GM12878 (cell line): Measurements from ENCODE around the gene ZNF3.

Experiments used
- ATF7 ChIP-seq: fragments of 450-650 bp; IDR thresholded peaks from 2 replicates; pipeline ENCODE4 v1.6.1; 2016; ENCODE audit warnings: low read depth, mild to moderate bottlenecking
- EP300 ChIP-seq, 2 experiments: fragments of 150-350 bp in 1 of 2; IDR thresholded peaks; 2 replicates each; pipeline ENCODE4 v1.6.1; 2011 to 2012; ENCODE audit warnings: low read depth in 2 of 2, low read length in 2 of 2, borderline replicate concordance in 1 of 2, improper control_type of control experiment in 1 of 2, inconsistent platforms in 1 of 2; ENCODE audit not compliant: control insufficient read depth in 1 of 2
- EZH2 ChIP-seq: IDR thresholded peaks from 2 replicates; pipeline ENCODE4 v1.6.1; 2012; ENCODE audit warnings: low read depth, mild to moderate bottlenecking, control low read depth, inconsistent platforms, low read length, borderline replicate concordance; ENCODE audit not compliant: control insufficient read depth
- HDGF ChIP-seq: fragments of 450-650 bp; IDR thresholded peaks from 2 replicates; pipeline ENCODE4 v1.6.1; 2016; ENCODE audit warnings: antibody characterized with exemption
- JUNB ChIP-seq: IDR thresholded peaks from 2 replicates; pipeline ENCODE4 v1.6.1; 2016; ENCODE audit warnings: antibody characterized with exemption, mild to moderate bottlenecking
- KDM1A ChIP-seq: fragments of 200-600 bp; sonication (generic); IDR thresholded peaks from 2 replicates; pipeline ENCODE4 v1.6.1; 2016; ENCODE audit warnings: borderline replicate concordance
- NRF1 ChIP-seq: conservative IDR thresholded peaks from 2 replicates; pipeline ENCODE4 v1.6.1; 2011; ENCODE audit warnings: mild to moderate bottlenecking, low read depth, low read length, improper control_type of control experiment
- POLR2A ChIP-seq: IDR thresholded peaks from 2 replicates; pipeline ENCODE4 v1.6.1; 2011; ENCODE audit warnings: low read depth, mild to moderate bottlenecking, low read length
- POLR2AphosphoS5 ChIP-seq: IDR thresholded peaks from 2 replicates; pipeline ENCODE4 v1.6.1; 2011; ENCODE audit warnings: mild to moderate bottlenecking, low read length, inconsistent platforms
- SMC3 ChIP-seq: IDR thresholded peaks from 2 replicates; pipeline ENCODE4 v1.6.1; 2011; ENCODE audit warnings: low read length, improper control_type of control experiment, borderline replicate concordance
- ZSCAN29 ChIP-seq: fragments of 450-650 bp; IDR thresholded peaks from 2 replicates; pipeline ENCODE4 v1.6.1; 2017; ENCODE audit warnings: mild to moderate bottlenecking, moderate library complexity
- TF ChIP-seq, protein P1 (sequence below), 3 experiments: IDR thresholded peaks in 2 of 3; conservative IDR thresholded peaks in 1 of 3; 2 replicates each; pipeline ENCODE4 v1.5.1; 2011; ENCODE audit warnings: low read depth in 3 of 3, low read length in 3 of 3, mild to moderate bottlenecking in 3 of 3, control low read depth in 2 of 3, moderate library complexity in 2 of 3, inconsistent platforms in 1 of 3, mixed read lengths in 1 of 3; ENCODE audit not compliant: control insufficient read depth in 2 of 3, insufficient read depth in 1 of 3; ENCODE audit errors: extremely low read depth in 1 of 3

DNA sequence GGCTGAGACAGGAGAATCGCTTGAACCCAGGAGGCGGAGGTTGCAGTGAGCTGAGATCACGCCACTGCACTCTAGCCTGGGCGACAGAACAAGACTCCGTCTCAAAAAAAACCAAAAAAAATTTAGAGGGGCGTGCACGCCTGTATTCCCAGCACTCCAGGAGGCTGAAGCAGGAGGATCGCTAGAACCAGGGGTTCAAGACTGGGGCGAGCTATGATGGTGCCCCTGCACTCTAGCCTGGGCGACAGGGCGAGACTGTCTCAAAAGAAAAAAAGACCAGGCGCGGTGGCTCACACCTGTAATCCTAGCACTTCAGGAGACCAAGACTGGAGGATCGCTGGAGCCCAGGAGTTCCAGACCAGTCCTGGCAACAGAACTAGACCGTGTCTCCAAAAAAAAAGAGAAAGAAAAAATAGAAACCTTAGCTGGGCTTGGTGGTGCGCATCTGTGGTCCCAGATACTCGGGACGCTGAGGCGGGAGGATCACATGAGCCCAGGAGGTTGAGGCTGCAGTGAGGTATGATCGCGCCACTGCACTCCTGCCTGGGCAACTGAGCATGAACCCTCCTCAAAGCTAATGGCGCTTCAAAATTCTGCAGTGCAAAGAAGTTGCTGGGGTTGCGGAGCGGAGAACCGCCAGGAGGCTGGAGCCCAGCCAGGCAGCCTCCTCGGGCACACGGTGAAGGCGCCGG, 44.9 kb upstream of the ZNF3 start:
- TF ChIP-seq KDM1A (no peak), JUNB (no peak), ZSCAN29 (no peak), NRF1 (no peak), POLR2A (no peak), SMC3 (0 out of 2 replicates have a peak, but pooled peaks have one; percentile 10), EZH2 (no peak), POLR2AphosphoS5 (no peak), HDGF (no peak), EP300 (IDR thresholded peaks at IDR 0.05; ENCODE audit: borderline replicate concordance in 1 of 2, control insufficient read depth in 1 of 2, low read depth in 2 of 2, low read length in 2 of 2) (no peak), ATF7 (no peak)
- TF ChIP-seq, protein P1, sequence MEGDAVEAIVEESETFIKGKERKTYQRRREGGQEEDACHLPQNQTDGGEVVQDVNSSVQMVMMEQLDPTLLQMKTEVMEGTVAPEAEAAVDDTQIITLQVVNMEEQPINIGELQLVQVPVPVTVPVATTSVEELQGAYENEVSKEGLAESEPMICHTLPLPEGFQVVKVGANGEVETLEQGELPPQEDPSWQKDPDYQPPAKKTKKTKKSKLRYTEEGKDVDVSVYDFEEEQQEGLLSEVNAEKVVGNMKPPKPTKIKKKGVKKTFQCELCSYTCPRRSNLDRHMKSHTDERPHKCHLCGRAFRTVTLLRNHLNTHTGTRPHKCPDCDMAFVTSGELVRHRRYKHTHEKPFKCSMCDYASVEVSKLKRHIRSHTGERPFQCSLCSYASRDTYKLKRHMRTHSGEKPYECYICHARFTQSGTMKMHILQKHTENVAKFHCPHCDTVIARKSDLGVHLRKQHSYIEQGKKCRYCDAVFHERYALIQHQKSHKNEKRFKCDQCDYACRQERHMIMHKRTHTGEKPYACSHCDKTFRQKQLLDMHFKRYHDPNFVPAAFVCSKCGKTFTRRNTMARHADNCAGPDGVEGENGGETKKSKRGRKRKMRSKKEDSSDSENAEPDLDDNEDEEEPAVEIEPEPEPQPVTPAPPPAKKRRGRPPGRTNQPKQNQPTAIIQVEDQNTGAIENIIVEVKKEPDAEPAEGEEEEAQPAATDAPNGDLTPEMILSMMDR (IDR thresholded peaks at IDR 0.05 in 2 of 3, conservative IDR thresholded peaks at IDR 0.05 in 1 of 3; ENCODE audit: control insufficient read depth in 2 of 3, extremely low read depth in 1 of 3, insufficient read depth in 1 of 3, low read depth in 3 of 3, low read length in 3 of 3) = no peak
